Cardiac septum (tissue), 1 donor: Measurements from ENCODE around the gene OR1D2. TPM values are rescaled to one million over a fixed set of nuclear protein-coding genes. Genes with fewer than 3 reads are reported as not detected.
A peak's percentile ranks its signal among the peaks of the same experiment; 100 is the strongest.
"Not testable (repeated sequence)": the region's sequence is repeated elsewhere in the genome, so short reads cannot be mapped to it uniquely, and the experiment has no call there.

Experiments used
- DNase-seq: peaks from one replicate; pipeline ENCODE4 v3.0.0-alpha.2; 2020; ENCODE audit warnings: low spot score
- intact Hi-C: fragments of 100-400 bp; cut with DNase I; formaldehyde crosslinking; loops from one replicate; pipeline ENCODE4 v1.14.0; 2022
- long read RNA-seq: library from polyadenylated mRNA; unstranded; transcript quantifications from one replicate; pipeline ENCODE4 v2.0.0, GENCODE V29; 2021
- total RNA-seq: library from RNA; stranded (reverse); fragmentation: NEBNext Ultra II Directional; extraction: Animal tissue kit (Norgen Biotek cat#: 25700); gene quantifications from one replicate; pipeline ENCODE4 v1.2.1, GENCODE V29; 2021
- donor health status: DM: no; HTN: no; CAD: no.

The OR1D2 gene, protein sequence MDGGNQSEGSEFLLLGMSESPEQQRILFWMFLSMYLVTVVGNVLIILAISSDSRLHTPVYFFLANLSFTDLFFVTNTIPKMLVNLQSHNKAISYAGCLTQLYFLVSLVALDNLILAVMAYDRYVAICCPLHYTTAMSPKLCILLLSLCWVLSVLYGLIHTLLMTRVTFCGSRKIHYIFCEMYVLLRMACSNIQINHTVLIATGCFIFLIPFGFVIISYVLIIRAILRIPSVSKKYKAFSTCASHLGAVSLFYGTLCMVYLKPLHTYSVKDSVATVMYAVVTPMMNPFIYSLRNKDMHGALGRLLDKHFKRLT
- not detected for total RNA-seq
- long read RNA-seq, result 0 reads

DNA sequence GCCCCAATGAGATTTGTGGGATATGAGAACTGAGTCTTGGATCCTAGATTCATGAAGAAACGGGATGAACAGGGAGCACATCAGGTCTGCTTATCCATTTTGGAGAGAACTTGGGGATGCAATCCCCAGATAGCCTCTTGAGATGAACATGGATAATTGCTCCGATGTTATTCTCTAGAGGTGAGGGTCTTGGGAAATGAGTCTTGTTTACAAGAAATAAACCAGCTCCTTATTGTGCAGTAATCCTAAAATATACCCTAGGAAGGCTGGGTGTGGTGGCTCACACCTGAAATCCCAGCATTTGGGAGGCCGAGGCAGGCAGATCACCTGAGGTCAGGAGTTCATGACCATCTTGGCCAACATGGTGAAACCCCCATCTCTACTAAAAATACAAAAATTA is at the start of gene OR1D2:
Gene OR1D2 (minus strand): TSS at position 101 of the 400 bp plus-strand sequence. CDS start 11,426 bp downstream, outside the sequence.
- no peak for DNase-seq
- intact Hi-C loops, result no loop called here

DNA sequence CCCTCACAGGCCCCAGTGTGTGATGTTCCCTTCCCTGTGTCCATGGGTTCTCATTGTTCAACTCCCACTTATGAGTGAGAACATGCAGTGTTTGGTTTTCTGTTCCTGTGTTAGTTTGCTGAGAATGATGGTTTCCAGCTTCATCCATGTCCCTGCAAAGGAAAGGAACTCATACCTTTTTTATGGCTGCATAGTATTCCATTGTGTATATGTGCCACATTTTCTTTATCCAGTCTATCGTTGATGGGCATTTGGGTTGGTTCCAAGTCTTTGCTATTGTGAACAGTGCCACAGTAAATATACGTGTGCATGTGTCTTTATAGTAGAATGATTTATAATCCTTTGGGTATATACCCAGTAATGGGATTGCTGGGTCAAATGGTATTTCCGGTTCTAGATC is 33.3 kb upstream of the OR1D2 start:
- intact Hi-C loops, DNase-seq: not testable (repeated sequence)

DNA sequence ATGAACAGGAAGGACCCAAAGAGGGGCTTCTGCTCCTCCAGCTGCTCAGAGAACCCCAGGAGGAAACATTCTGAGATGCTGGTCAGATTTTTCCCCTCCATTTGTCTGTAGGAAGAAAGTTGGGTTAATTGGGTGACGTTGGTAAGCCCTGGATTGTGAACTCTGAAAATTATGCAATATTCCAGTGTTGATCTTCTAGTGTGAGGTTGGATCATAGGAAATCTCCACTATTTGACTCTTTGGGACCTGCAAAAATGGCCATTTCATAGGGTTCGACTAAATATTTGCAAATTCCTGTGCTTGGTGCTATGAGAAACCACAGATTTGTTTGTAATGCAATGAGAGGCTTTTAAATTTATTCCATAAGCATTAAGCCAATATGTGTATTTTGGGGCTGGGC is 23.2 kb upstream of the OR1D2 start, which contains the start of gene OR1G1:
Gene OR1G1 (minus strand): TSS at position 101 of the 400 bp plus-strand sequence. CDS start 0 bp downstream, at position 101.
- intact Hi-C loops, result no loop called here
- no peak for DNase-seq

DNA sequence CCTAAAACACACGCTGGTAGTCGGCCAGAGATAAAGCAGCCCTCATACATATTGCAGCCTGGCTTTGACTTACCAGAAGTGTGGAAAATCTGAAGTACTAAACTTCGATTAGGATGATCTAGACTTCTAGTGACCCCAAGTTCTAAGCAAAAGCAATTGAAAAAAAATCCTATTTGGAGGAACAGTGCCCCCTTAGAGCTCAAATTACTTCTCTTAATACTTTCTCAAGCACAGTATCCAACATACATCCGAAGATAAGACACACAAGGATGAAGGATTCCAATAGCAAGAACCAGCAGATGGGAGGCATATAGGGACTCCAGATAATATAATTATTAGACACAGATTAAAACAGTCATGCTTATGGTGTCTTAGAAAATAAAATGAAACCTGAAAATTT is 30.4 kb downstream of the OR1D2 start:
- DNase-seq, intact Hi-C loops: not testable (repeated sequence)

DNA sequence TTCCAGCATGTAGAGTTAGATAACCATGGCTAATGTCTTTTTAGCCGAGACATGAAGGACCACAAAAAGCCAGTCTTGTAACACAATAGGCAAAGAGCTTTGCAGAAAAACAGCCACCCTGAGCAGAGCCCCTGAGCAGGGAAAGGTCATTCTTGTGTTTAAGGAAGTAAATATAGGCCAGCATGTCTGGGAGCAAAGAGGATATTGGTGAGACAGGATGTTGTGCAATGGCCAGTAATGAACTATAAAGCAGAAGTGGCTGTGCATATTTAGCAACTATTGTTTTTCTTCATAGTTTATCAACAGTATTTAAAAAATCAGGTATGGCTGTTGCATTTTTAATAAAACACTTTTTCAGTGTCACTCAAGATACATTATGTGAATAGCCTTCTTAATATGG is 39.0 kb downstream of the OR1D2 start:
- DNase-seq, intact Hi-C loops: not testable (repeated sequence)

DNA sequence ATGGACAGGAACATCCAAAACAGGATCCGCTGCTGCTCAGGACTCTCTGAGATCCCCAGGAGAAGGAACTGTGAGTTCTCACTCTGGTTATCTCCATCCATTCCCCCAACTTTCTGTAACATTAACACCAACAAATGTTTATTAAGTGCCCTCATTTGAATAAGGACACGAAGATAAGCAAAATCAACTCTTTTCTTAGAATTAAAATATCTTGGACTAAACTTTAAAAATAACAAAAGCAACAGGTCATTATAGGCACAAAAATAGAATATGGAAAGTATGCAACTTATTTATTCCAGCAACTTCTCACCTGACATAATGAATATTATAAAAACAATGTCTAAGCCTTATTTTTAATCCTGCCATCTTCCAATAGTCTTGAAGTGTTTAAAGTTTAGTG is 40.7 kb downstream of the OR1D2 start, which contains the start of gene OR1D5:
Gene OR1D5 (minus strand): TSS at position 101 of the 400 bp plus-strand sequence. CDS start 0 bp downstream, at position 101.
- intact Hi-C loops, DNase-seq: not testable (repeated sequence)

DNA sequence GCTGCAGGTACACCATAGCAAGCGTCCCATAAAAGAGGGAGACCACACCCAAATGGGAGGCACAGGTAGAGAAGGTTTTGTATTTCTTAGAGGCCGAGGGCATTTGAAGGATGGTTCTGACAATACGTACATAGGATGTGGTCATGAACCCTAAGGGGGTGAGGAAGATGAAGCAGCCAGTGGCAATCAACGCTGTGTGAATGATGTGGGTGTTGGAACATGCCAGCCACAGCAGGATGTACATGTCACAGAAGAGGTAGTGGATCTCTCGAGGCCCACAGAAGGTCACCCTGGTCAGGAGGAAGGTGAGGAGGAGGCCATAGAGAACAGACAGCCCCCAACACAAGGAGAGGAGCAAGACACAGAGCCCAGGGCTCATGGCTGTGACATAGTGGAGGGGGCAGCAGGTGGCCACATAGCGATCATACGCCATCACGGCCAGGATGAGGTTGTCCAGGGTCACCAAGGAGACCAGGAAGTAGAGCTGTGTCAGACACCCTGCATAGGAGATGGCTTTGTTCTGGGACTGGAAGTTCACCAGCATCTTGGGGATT is 41.3 kb downstream of the OR1D2 start:
- DNase-seq, intact Hi-C loops: not testable (repeated sequence)

DNA sequence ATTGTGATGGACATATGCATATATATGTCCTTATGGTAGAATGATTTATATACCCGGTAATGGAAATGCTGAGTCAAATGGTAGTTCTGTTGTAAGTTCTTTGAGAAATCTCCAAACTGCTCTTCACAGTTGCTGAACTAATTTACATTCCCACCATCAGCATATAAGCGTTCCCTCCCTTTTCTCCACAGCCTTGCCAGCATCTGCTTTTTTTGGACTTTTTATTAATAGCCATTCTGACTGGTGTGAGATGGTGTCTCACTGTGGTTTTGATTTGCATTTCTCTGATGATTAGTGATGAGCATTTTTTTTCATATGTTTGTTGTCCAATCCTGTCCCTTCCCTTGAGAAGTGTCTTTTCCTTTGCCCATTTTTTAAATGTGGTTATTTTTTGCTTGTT is 49.4 kb downstream of the OR1D2 start:
- intact Hi-C loops, DNase-seq: not testable (repeated sequence)

DNA sequence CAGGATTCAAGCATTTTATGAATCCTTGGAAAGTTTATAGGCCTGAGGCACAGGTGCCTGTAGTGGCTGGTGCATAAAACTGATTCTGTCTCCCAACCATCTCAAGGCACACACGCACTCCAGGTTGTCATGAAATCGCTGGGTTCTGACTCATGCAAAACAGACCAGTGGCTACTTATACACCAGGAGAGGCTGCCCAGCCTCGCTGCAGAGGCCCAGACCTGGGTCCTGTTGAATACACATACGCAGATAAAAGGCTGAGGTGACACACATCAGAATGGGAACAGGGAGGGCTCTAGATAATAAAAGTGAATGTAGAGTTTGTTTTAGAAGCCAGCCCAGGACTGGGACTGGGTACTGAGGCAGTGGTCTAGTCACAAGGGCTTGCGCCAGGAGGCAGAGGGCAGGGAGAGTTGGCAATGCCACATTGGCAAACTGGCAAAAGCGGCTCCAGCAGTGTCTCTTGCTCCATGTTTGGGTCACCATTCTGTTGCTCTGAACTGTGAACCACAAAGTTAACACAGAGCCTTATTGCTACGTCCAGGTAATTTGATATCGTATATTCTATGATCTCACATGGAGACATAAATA is 54.4 kb downstream of the OR1D2 start:
- intact Hi-C loops, result loop anchor here (5.0 kb wide), 1 partner anchor 598 kb away; no protein-coding TSS in a partner anchor

DNA sequence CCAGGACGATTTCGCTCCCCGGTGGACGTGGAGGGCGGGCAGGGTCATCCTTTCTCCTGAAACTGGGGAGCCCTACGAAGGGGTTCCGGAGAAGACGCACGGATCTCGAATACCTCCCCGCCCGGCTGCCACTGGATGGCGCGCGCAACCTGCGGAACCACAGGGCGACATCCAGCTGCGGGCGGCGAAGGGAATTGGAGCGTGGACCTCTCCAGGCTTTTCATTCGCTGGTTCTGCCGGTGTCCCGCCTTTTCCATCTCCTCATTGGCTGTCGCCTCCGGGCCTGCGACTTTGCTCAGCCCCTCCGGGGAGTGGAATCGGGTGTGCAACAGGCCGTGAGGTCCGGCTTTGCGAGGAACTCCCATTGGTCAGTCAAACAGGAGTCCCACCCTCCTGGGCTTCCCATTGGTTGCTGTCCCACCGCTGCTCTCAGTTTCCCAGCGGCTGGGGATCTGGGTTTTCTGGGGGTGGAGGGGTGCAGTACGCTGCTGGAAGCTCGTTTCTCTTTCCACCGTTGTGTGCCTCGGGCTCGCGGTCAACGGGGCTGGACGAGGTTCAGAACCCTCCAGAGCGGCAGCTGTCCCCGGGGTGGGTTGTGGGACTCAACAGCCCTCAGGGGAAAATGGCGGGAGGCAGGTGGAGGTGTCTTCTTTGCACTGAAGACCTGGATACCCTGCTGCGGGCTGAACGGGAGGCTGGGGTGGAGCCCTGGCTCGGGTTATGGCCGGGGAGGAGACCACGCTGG is 55.3 kb downstream of the OR1D2 start:
- intact Hi-C loops, result loop anchor here (5.0 kb wide), 1 partner anchor 598 kb away; no protein-coding TSS in a partner anchor
- peak; percentile 98 for DNase-seq

More for the DNA sequence above, 54.4 kb downstream of the OR1D2 start:
- DNase-seq, result no peak

DNA sequence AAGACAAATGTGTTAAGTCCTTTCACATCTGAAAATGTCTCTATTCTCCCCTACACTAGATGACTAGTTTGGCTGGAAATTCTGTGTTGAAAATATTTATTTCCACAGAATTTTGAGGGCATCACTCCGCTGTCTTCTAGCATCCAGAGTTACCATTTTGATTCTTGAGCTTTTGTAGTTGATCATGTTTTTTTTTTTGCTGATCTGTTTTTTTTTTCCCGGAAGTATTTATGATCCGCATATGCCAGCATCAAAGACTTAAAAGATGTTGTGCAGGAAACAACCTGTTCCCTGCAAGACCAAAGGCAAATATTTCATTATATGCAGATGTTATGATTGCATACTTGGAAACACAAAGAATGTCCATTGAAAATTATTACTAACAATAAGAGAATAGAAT is 57.5 kb downstream of the OR1D2 start:
- intact Hi-C loops, result loop anchor here (5.0 kb wide), 1 partner anchor 601 kb away; no protein-coding TSS in a partner anchor
- no peak for DNase-seq

DNA sequence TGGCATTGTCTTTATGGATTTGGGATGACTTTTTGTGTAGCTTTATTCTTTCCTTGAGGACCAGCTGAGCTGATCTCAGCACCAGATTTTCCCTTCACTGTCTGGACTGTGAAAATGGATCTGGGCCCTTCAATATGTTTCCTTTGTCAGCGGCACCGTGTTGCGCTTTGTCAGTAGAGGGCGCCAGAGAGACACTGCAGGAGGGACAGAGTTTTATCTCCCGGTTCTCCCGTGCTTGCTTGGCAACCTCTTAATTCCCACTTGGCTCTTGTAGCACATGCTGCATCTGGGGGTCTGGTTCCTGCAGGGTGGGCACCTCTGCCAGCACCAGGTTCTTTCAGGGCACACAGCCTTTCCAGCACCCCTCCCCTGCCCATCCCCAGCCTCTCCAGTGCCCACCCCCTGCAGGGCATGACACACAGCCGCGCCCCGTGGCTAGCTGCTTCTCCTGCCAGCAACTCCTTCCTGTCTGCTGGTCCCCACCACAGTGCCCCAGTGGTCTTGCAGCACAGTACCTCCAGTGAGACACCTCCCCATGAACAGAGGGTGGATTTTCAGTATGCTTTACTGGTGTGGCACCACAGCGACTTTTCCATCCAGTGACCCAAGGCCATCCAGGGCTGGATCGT is 60.4 kb downstream of the OR1D2 start:
- DNase-seq, result no peak
- intact Hi-C loops, result no loop called here

DNA sequence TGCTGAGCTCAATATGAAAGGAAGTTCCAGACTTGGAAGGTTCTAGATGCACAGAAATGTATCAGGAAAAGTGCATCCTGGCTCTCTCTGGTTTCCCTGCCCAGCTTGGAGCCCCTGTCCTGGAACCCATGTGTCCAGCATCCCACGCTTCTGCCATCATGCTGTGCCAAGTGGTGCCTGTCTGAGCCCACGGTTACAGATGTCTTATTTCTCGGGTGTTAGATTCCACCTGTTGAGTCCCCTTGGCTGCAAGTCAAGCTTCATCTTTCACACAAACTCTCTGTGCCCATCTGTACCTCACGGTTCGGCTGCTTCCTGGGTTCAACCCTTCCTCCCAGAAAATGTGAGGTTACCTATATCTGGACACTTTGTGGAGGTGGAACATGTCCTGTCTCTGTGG is 63.3 kb downstream of the OR1D2 start:
- intact Hi-C loops, result no loop called here
- no peak for DNase-seq

DNA sequence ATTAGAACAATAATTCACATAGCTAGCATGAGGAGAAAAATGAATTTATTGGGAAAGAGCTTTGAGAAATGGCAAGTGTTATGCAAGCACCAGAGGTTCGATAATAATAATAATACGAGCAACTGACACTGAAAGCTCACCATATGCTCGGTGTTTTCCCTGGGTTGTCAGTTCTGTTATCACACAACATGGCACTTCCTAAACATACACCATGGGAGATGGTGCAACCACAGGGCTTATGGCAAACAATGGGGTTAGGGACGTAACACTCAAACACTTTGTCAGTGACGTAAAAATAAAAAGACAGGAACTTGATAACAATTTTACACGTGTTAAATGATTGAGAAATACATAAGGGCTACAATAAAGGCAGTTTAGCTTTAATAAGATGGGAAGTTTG is 64.5 kb downstream of the OR1D2 start:
- intact Hi-C loops, result no loop called here
- DNase-seq, result no peak

DNA sequence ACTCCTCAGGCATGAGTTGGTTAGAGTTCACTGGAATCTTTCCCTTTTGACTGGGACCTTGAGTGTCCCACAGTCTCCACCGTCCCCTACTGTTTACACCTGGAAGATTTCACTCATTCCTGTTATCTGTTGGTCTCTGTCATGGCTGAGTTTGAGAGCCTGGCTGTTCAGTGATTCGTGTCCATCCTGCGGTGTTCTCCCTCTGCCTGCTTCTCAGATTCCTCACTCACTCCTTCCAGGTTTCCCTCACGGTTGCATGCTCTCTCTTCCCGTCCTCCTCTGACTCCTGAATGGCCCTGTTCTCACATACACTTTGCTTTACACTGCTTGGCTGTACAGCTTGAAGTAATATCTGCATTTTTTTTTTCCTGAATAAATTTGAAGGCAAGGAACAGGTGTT is 65.3 kb downstream of the OR1D2 start:
- DNase-seq, result no peak
- intact Hi-C loops, result no loop called here
